CD4-positive, alpha-beta T cell treated with Interleukin-4 for 1 hour (primary cell): ENCODE results near the gene TBPL1.
A peak's percentile ranks its signal among the peaks of the same experiment; 100 is the strongest.

Experiments
- DNase-seq, 2 donors: peaks; one replicate each; pipeline ENCODE4 v3.0.0-alpha.2; 2020 to 2022

TBPL1 gene

DNA sequence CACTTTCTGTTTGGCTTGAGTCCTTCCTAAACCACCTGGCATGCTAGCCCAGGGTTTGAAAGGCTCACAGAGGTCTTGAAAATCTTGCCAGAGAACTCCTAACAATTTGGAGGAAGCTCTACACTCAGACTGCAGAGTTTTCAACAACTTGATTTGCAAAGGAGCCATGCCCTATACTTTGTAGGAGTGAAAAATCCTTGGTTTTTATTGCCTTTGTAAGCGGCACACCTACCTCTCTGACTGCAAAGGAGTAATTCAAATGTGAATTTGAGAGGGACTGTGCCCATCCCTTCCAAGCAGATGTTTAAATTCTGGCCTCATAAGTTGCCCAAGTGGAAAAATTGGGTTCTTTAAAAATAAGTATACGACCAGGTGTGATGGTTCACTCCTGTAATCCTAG lies 58.0 kb downstream of the TBPL1 start:
- DNase-seq, result no peak

DNA sequence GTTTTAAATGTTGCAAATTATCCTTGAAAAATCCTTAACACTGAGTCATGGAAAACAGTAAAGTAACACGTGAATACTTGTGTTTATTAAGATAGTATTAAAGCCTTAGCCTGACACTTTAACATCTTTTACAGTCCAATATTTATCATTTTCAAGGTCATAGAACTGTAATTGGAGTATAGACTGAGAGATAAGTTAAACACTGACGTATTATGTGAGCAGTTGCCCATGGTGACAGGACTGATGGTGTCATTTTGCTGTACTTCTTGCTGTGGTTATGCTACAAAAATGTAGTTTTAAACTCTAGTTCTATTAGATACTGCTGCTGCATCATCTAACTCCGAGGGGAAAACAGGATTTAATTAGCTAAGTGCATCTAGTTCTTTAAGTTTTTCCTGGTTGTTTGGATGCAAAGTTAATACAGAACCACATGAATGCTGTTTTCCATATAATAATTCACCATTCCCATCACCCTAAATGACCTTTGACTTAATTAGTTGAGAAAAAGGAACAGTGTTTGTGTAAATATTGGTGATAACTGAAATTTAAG lies 61.6 kb downstream of the TBPL1 start:
- no peak for DNase-seq

DNA sequence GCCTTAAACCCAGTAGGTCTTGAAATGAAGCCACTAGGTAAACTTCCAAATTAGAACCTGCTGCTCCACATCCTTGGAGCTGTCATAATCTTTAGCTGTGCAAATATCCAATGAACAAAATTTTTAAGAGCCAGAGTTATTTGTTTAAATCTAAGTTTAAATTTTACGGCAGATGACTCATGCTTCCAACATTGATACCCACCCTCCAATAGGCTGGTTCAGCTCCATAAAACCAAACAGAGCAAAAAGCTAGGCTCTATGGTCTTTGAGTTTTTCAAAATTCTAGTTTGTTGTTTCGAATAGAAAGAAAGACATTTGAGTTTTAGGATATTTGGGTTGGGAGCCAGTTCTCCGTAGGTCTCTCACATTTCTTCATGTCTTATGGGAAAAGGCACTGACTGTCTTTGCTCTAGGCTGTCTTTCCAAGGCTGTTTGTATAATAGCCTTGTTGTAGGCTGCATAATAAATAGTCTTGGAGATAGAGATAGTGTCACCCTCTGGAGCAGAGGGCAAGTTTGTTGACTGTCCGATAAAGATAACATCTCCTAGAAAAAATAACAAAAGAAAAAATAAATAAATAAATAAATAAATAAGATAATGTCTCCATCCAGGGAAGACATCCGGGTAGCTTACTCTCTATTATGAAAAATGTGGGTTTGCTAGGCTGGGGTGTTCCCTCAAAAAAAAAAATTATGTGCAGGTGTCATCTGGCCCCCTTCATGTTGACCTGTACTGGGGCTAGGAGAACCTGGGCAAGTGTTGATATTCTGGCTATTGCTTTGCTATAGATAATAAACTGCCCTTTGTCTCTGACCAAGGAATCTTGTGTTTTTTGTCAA lies 62.9 kb downstream of the TBPL1 start:
- no peak for DNase-seq

DNA sequence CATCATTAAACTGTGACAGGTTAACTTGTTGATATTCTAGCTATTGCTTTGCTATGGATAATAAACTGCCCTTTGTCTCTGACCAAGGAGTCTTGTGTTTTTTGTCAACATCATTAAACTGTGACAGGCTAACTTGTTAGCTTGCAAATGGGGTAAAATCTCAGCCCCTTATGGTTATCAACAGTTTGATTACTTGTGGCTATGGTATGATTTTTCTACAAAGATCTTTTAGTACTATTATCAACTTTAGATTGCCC lies 63.5 kb downstream of the TBPL1 start:
- DNase-seq, result no peak

DNA sequence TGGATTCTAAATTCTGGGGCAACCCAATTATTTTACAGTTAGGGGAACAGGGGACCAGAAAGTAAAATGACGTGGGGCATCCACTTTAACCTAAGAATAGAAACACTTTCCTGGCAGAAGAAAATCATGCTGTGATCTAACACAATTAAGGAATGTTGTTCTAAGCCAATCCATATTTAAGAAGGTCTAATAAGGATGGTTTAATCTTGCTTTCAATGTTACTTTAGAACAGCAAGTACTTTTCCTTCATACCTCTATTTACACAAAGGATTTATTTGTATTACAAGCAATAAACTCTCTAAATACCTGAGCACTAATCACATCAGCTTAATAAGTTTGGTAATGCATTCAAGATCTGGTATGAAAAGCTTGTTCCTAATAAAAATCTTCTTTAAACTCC lies 67.0 kb downstream of the TBPL1 start:
- DNase-seq, result no peak

DNA sequence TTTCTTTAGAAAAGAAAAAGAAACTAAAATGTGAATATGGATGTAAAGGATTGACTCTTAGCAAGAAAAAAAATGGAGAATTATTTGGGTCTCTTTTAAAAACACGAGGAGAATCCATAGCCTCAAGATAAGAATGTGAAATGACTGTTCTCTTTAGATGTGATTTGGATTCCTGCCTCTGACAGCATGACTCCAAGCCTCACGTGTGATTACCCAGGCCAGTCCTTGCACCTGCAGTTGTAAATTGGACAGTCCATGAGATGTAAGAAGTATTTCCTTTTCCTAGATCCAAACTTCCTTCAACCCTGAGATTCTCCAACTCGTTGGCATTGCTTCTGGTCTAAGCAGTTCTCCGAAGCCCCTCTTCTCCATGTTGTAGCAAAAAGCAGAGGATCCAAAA lies 67.5 kb downstream of the TBPL1 start:
- no peak for DNase-seq

DNA sequence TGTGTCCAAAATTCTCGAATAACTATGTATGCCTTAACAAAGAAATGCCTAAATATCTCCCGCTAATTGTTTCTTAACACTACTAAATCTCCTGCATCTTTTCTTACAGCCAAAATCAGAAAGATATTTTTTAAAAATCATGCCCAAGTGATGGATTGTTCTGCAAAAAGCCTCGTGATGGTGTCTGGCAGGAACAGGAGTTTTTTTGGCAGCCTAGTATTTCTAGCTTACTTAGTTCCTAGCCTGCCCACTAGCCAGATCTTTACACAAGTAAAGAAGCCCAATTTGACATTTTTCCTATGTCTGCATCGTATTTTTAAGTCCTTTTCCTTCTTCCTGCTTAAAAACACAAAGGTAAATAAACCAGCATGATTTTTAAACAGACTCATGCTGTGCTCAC lies 67.9 kb downstream of the TBPL1 start:
- no peak for DNase-seq

DNA sequence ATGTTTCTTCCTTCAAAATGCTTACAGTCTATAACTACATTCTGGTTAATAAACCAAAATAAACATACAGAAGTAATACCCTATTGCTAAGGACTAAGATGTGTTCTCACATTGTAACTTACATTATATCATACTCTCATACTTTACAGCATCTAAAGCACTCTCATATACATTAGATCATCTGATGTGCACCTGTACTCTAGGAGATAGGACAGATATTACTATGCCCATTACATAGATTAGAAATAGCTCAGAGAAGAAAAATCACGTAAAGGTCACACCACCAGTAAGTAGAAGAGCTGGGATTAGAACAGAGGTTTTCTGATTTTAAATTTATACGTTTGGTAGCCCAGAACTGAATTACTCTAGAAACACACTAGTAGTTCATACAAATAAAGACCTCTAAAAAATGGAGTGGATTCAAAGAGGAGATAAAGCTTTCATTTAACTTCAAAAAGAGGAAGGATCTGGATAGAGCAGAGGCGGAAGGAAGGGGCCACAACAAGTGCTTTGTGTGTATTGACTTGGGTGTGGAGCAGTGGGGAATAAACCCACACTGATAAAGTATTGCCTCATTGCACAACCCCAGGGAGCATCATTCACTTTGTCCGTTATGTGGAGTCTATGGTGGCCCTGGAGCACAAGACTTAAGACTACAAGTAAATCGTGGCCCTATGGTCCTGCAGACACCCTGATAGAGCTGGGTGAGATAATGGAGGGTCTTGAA lies 68.5 kb downstream of the TBPL1 start:
- DNase-seq, result peak in 1 of 2 donors; percentile 13

DNA sequence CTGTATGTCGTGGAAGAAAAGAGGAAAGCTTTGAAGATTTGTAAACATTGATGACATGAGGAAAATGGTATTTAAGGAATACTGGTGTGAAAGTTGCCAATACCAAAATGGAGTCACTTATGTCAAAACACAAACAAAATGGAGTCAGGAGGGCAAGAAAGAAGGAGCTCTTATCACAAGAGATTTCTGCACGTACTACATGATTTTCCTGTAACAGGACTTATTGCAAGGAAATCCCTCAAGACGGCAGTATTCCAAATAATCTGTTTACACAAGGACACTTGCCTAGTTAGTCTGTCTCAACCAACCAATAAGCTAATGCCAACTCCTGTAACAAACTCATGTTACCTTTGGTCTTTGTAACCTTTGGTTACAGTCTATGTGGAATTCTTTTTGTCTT lies 69.6 kb downstream of the TBPL1 start:
- DNase-seq, result no peak

DNA sequence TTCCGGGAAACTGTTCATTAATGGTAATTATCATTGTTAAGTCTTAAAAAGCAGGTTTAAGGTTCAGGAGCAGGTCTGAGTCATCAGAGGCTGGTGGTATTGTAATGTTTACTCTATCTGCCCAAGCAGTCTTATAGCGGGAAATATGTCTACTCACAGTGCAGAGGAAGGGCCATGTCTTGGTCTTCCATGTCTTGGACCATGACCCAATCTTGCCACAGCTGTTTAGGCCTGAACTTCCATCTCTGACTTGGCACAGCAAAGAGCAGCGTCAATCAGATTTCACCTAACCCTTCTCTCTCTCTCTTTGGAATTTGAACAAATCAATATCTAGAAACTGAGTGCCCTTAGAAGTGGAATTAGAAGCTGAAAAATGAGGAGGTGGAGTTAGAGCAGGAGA lies 73.6 kb downstream of the TBPL1 start:
- no peak for DNase-seq

DNA sequence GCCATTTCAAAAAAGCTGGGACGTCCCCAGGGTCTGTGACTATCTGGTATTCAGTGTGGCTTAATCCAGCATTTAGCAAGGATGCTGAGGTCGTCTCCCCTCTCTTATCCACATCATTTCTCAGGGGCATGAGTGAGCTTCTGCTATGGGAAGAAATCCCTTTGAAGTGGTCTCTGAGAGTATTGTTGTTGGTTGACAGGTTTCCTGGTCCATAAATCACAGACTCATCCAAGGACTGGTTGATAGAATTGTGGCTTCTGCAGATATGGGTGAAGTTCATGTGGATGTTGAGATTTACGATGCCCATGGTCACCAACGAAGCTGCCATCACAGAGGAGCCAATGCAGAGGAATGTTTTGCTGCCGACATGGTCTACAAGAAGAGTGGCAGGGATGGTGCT lies 75.4 kb downstream of the TBPL1 start:
- DNase-seq, result no peak

DNA sequence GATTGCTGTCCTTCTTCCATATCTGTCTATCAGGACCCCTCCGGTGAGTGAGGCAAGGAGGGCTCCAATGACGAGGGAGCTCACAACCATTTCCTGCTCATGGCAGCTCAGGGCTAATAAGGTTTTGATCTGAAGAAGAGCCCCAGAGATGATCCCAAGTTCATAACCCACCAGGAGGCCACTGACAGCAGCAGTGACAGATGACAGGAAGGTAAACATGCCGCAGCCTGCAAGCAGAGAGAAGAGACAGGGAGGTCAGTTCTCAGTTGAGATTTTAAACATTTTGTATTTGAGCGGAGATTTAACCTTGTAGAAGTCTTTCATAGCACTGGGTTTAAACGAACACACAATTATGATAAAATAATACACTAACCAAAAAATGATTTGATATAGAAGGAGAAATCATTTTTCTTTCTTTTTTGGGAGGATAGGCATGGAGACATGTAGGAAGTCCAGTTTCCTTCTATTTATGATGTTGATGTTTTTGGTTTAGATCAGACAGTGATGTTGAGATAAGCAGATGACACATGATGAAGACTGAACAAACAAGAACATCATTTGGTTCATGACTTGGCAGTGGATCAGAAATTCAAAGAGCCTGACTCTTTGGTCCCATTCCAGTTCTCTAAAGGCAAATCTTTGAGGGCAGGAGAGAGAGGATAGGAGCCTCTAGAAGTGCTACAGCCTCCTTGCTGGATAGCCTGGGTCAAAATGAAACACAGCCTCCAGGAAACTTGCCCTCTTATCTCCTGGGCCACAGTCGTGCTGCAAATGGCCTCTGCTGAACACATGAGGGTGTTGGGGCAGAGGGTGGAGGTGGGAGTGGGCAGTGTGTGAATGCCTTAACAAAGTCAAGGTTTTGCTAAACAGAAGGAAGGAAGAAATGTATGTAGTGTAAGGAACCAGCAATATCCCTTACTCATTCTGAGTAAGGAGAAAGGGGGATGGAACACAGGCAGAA lies 76.8 kb downstream of the TBPL1 start:
- no peak for DNase-seq

DNA sequence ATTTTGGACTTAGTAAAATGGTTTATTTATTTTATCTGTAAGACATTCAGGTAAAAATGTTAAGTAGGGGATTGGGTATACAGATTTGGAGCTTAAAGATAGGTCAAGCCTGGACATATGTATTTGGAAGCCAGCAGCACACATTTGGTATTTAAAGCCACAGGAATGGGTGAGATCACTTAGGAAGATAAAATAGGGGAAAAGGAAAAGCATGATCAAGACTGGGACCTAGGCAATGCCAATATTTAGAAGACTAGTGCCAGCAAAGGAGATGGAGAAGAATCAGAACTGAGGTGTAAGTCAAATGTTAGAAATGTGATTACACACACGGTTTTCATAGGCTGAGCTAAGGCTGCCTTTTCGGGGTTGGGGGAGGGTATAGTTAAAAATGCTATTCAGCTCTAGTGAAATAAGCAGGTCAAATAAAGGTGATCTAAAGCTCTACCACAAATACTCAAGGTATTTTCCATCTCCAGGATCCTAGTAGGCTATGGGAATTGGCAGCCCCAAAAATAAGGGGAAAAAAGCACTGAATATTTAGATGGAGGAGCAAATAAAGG lies 78.8 kb downstream of the TBPL1 start:
- DNase-seq, result no peak

DNA sequence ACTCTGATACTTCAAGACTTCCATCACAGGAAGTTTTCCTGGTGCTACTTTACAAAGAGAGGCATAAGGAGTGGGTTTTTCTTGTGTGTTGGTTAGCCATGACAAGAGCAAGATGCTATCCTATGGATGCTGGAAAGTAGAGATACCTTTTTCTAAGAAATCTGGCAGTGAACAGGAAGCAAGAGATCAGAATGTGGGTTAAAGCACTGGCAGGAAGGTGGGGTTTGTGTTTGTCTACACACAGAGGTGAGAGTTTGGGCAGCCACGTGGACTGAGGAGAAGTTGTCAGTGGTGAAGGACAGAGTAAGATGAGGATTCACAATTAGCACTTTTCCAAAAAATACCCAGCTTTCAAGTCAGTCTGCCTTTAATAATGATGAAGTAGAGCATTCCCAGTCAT lies 81.5 kb downstream of the TBPL1 start:
- no peak for DNase-seq

DNA sequence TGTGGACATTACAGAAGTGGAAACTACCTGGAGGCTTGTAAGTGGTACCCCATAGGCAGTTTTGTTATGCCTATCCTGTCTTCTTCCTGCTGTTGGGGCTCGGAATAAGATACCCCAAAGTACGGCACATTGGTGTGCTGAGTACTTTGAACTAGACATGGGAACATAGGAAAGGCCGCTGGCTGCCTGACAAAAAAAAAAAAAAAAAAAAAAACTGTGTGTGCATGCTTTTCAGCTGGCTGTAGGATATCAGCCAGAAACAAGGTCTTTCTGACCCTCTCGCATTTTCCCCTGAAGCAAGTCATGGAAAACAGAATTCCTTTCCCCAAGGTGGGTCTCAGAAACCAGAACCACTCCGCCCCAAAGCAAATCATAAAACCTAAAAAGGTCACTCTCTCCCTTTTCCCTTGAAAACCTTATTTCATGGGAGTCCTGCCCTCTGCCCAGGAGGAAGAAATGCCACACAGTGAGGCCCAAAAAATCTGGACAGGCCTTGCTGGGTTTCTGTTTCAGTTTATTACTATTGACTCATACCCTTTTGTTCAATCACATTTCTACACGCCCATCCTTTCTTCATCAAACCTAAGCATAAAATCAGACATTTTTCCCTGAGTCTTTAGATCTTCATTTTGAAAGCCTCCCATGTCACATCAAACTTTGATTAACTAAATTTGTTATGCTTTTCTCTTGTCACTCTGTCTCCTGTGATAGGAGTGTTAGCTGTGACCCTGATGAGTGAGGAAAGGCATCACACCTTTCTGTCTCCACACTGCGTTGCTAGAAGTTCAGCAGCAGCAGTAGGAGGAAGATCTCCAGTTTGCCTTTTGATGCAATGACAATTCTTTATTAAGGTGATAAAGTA lies 82.2 kb downstream of the TBPL1 start:
- DNase-seq, result no peak

DNA sequence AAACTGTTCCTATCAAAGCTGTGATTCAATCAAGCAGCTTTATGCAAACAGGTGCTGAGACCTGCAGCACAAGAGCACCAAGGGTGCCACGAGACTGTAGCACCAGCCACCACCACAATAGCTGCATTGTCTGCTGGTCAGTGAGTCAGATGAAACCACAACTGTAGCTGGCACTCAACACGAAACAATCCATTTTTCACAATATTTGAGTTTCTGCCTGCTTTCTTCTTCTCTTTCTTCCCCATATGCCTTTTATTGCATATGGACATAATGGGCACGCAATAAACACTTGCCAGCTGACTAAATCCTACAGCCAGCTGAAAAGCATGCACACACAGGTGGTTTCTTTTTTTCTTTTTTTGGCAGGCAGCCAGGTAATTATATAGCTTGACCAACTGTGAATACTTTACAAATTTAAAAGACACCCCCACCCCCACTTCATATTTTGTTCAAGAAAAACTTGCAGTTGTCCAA lies 82.8 kb downstream of the TBPL1 start:
- no peak for DNase-seq

DNA sequence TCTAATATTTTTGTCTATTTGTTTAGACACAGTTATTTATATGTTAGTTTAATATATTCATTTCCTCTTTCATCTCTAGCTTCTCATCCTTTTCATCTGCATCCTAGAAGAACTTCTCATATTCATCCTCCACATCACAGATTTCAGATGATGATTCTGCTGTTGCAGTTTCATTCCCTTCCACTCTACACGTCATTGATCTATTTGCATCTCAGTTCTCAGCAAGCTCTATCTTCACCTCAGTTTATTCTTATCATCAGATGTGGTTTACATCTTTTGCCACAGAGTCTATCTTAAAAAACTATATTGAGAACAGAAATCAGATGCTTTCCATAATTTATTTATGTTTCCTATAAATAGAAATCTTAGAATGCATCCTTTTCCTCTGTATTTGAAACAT lies 86.1 kb downstream of the TBPL1 start:
- no peak for DNase-seq
